ENCODE results near the gene FBXO24. TPM values are rescaled to one million over a fixed set of nuclear protein-coding genes. Genes with fewer than 3 reads are reported as not detected.

Gene FBXO24
- total and polyA plus RNA-seq, 9 of the 15 experiments (the other 6 are each of a cell fraction or from before 2014, with no cell fraction given), result 0.17 to 0.95 (median 0.50) TPM

- intact Hi-C loops (cut with micrococcal nuclease), result no loop called here
- CTCF ChIA-PET (ENCODE audit: low intra/inter-chr PET ratio), result interaction anchor here (1.2 kb wide), 1 partner anchor 61 kb away, joined by 6 read pairs; no protein-coding TSS in a partner anchor
- H3K9me3 ChIP-seq (replicated peaks; ENCODE audit: control insufficient read depth, insufficient read depth, low read depth, low read length), result no peaks in the 10 kb centered on the region
- H3K4me1 ChIP-seq (replicated peaks in 1 of 2; ENCODE audit: control insufficient read depth in 2 of 2, insufficient read depth in 2 of 2, low read length in 2 of 2), result peaks cover 10 to 38% of the 10 kb centered on the region in 2 experiments
- H3K36me3 ChIP-seq (ENCODE audit: control insufficient read depth, insufficient read depth, low read length), result peaks cover 83% of the 10 kb centered on the region
- no peak overlapping the region for H3K27ac ChIP-seq (ENCODE audit: extremely low read depth, low read depth, low read length)
- H3K9me1 ChIP-seq (ENCODE audit: control insufficient read depth, insufficient read depth, low read length), result no peaks in the 10 kb centered on the region
- H3K9ac ChIP-seq (ENCODE audit: insufficient read depth in 1 of 2, low read depth in 2 of 2, low read length in 2 of 2), result no peak overlapping the region
- FAIRE-seq (no peak), DNase-seq (ENCODE audit: extremely low read depth in 1 of 4, low spot score in 3 of 4) (no peak), ATAC-seq (no peak)
- TF ChIP-seq ZNF512 (tag; IDR thresholded peaks at IDR 0.05) (peak; percentile 25; the same call in 1 of the 2 replicates), HIVEP1 (CRISPR knock-in tag; IDR thresholded peaks at IDR 0.05) (no peak), HES1 (IDR thresholded peaks at IDR 0.05; ENCODE audit: low read depth) (no peak), NCOA4 (IDR thresholded peaks at IDR 0.05; ENCODE audit: partially characterized antibody) (no peak), HDAC1 (IDR thresholded peaks at IDR 0.05) (0 out of 4 replicates have a peak, but pooled peaks of 1 of the 2 experiments have one; percentile 11), SOX6 (IDR thresholded peaks at IDR 0.05) (no peak), ATF4 (CRISPR knock-in tag; IDR thresholded peaks at IDR 0.05) (no peak), ZBTB2 (IDR thresholded peaks at IDR 0.05) (0 out of 2 replicates have a peak, but pooled peaks have one; percentile 39)
- H3K79me2 ChIP-seq (ENCODE audit: control insufficient read depth, insufficient read depth, low read length), result peaks cover 17% of the 10 kb centered on the region; the same call in 2 of the 3 replicates
- no peak overlapping the region for H2AFZ ChIP-seq (ENCODE audit: low read depth, low read length)
- POLR2A ChIA-PET, result interaction anchor here (0.5 to 3.5 kb wide), 9 partner anchors 10 to 123 kb away, joined by 3 to 22 read pairs (median 3); partner anchors contain the start of gene GNB2
- no TSS peak for BruUV-seq (replicated peaks)
- in situ Hi-C loops (cut with MboI), result no loop called here
- WGBS (ENCODE audit: insufficient coverage, low coverage, missing lambda C conversion rate), result 93% methylated on average over 4 of the region's 4 CpGs
- no peaks in the 10 kb centered on the region for H3K27me3 ChIP-seq (ENCODE audit: control insufficient read depth in 2 of 2, insufficient read depth in 2 of 2, low read length in 2 of 2)
- H4K20me1 ChIP-seq (replicated peaks; ENCODE audit: control insufficient read depth, insufficient read depth, low read length), result peaks cover 6% of the 10 kb centered on the region
- H3K4me2 ChIP-seq (ENCODE audit: insufficient read depth, low read length), result no peak overlapping the region
- H3K4me3 ChIP-seq, result no peak overlapping the region
Measured at GRCh38 chr7:100630066-100630465, 43.9 kb downstream of the FBXO24 start.
